Pulmonary artery endothelial cell (primary cell): ENCODE measurements around the gene PSORS1C2. TPM values are rescaled to one million over a fixed set of nuclear protein-coding genes. Genes with fewer than 3 reads are reported as not detected.

Experiments
- DNase-seq: peaks from one replicate; pipeline ENCODE4 v3.0.0-alpha.2; 2011; ENCODE audit warnings: low read depth, low spot score
- total RNA-seq: library from RNA; depleted of rRNA; stranded (reverse); fragments of >200 nt; gene quantifications from 2 replicates; pipeline ENCODE4 v1.2.3, GENCODE V29; 2014

The PSORS1C2 gene
- total RNA-seq, 1 donor from 2014 or later, result not detected

- no peak for DNase-seq
Observed at GRCh38 chr6:31140643-31141042, 1.8 kb upstream of the PSORS1C2 start.

- no peak for DNase-seq
Observed at GRCh38 chr6:31139599-31139998, 733 bp upstream of the PSORS1C2 start.

GRCh38 chr6:31135710-31136109, 3.2 kb downstream of the PSORS1C2 start:
- DNase-seq, result no peak

- DNase-seq, result no peak
Observed at GRCh38 chr6:31132806-31133205, 6.1 kb downstream of the PSORS1C2 start.

- DNase-seq, result no peak
Observed at GRCh38 chr6:31131595-31131994, 7.3 kb downstream of the PSORS1C2 start.

- DNase-seq, result no peak
Observed at GRCh38 chr6:31130751-31131150, 8.1 kb downstream of the PSORS1C2 start.

- no peak for DNase-seq
Observed at GRCh38 chr6:31129130-31129529, 9.7 kb downstream of the PSORS1C2 start.

GRCh38 chr6:31128093-31128676, 10.7 kb downstream of the PSORS1C2 start:
- DNase-seq, result no peak

GRCh38 chr6:31126396-31127175, 12.3 kb downstream of the PSORS1C2 start:
- DNase-seq, result no peak

- DNase-seq, result no peak
Observed at GRCh38 chr6:31125586-31126363, 13.1 kb downstream of the PSORS1C2 start.

GRCh38 chr6:31125162-31125561, 13.7 kb downstream of the PSORS1C2 start:
- DNase-seq, result peak; percentile 56

GRCh38 chr6:31122791-31123706, 15.8 kb downstream of the PSORS1C2 start:
- DNase-seq, result peak; percentile 84

GRCh38 chr6:31121131-31121790, 17.6 kb downstream of the PSORS1C2 start:
- no peak for DNase-seq

GRCh38 chr6:31120151-31120915, 18.5 kb downstream of the PSORS1C2 start, which contains the start of gene CDSN:
Gene CDSN (minus strand): TSS chr6:31120446. CDS start chr6:31120419, 27 bp downstream.
- no peak for DNase-seq

- DNase-seq, result no peak
Observed at GRCh38 chr6:31118178-31118577, 20.7 kb downstream of the PSORS1C2 start.

GRCh38 chr6:31116661-31117385, 22.0 kb downstream of the PSORS1C2 start:
- DNase-seq, result no peak

GRCh38 chr6:31115941-31116560, 22.8 kb downstream of the PSORS1C2 start:
- no peak for DNase-seq

GRCh38 chr6:31114970-31115849, 23.7 kb downstream of the PSORS1C2 start:
- no peak for DNase-seq
